Stimulated activated CD4-positive, alpha-beta T cell treated with anti-CD3 and anti-CD28 coated beads, Interleukin-15, amount 100 ng/mL, for 24 hours (primary cell): ENCODE measurements around the gene JAGN1.
"Not testable (repeated sequence)": the region's sequence is repeated elsewhere in the genome, so short reads cannot be mapped to it uniquely, and the experiment has no call there.

Source experiments
- DNase-seq: peaks from one replicate; pipeline ENCODE4 v3.0.0-alpha.2; 2020

JAGN1 gene

DNA sequence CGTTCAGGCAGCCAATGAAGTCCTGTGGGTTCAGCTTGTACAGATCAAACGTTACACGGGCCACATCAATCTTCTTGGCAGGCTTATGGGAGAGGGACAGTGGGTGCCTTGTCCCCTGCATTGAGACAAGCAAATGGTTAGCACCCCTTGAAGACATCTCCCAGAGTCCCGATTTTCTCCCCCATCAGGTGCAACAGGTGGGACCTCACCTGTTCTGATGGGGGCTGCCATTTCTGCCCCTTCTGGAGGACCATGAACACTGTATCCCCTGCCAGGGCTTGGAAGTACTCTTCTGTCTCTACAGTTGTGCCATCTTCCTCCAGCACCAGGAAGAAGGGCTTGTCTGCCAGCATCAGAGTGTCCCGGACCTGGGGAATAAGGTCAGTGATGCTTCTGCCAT, 20.5 kb upstream of the JAGN1 start:
- no peak for DNase-seq

GRCh38 chr3:9870978-9871377, 19.4 kb upstream of the JAGN1 start:
- no peak for DNase-seq

DNA sequence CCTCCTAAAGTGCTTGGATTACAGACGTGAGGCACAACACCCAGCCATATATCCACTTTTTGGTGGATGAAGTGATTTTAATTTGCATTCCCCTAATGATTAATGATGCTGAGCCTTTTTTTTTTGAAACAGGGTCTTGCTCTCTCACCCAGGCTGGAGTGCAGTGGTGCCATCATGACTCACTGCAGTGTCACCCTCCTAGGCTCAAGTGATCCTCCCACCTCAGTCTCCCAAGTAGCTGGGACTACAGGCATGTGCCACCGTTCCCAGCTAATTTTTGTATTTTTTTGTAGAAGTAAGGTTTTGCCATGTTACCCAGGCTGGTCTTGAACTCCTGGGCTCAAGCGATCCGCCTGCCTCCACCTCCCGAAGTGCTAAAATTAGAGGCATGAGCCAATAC, 18.3 kb upstream of the JAGN1 start:
- DNase-seq, result not testable (repeated sequence)

- DNase-seq, result no peak
Measured at GRCh38 chr3:9875448-9875847, 15.0 kb upstream of the JAGN1 start.

DNA sequence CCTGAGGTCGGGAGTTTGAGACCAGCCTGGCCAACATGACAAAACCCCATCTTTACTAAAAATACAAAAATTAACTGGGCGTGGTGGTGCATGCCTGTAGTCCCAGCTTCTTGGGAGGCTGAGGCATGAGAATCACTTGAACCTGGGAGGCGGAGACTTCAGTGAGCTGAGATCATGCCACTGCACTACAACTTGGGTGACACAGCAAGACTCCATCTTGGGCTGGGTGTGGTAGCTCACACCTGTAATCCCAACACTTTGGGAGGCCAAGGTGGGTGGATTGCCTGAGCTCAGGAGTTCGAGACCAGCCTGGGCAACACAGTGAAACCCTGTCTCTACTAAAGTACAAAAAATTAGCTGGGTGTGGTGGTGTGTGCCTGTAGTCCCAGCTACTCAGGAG, 14.2 kb upstream of the JAGN1 start:
- not testable (repeated sequence) for DNase-seq

DNA sequence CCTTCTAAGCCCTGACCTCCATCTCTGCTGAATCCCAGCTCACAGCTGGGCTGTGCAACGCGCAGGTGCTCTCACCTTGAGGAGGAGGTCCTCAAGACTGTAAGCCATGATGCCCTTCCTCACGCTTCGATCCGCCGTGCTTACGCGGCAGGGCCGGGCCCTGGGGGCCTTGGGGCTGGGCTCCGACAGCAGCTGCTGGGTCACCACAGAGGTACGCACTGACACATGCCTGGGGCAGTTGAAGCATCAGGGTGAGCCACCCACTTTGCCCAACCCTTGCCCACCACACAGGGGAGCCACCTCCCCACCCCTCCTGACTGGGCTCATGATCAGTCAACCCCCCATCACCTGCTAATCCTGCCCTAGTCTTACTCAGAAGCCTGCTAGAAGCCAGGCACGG, 13.4 kb upstream of the JAGN1 start:
- DNase-seq, result no peak

GRCh38 chr3:9878700-9879099, 11.7 kb upstream of the JAGN1 start:
- DNase-seq, result no peak

DNA sequence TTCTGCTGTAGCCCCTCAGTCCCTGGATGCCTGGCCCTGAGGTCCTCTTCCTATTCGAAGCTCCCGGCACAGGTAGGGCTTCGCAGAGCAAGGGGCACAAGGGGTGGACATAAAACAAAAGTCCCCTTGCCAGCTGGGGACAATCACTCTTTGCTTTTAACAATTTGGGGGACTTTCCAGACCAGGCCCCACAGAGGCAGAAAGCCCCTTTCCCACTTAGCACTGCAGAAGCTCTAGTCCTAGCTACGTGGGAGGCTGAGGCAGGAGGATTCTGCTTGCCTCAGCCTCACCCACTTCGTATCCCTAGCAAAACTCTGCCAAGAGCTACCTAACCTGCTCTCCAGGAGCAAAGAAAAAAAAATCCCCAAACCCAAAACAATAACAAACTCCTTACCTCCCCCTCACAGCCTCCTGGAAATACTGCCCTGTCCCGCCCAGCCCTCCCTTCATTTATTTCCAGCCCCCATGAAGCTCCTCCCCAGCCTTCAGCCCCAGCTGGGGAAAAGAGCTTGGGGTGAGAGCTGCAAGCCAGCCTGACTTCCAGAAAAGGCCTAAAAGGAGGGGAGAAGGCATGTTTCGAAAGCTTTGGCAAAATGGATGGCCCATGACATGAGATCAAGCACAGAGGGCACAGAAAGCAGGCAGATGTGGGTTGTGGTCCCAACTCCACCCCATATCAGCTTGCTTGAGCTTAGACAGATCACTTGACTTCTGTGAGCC, 10.4 kb upstream of the JAGN1 start, which contains the start of gene CIDEC:
Gene CIDEC (minus strand): TSS at position 424 of the 720 bp plus-strand sequence. CDS start 1,767 bp downstream, outside the sequence.
- no peak for DNase-seq

GRCh38 chr3:9881441-9881840, 9.0 kb upstream of the JAGN1 start:
- DNase-seq, result no peak

- no peak for DNase-seq
Measured at GRCh38 chr3:9883706-9884554, 6.5 kb upstream of the JAGN1 start.

DNA sequence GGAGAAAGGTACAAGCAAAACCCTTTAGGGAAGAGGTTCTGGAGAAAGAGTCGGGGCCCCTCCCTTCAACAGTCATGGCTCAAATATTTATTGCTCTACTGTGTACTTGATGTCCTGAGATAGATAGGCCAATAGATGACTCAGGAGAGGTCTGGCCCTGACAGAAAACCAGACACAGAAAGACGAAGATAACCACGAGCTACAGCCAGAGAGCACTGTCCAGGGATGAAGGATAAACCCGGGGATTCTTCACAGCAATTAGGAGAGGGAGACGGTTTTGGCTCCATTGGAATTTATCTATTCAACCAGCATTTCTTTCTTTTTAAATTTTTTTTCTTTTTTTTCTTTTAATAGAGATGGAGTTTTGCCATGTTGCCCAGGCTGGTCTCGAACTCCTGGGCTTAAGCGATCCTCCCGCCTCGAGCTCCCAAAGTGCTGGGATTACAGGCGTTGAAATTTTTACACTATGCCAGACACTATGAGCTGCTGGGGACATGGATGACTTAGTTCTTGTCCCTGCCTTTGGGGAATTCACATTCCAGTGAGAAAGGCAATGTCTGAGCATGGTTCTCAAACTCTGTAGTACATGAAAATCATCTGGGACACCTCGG, 5.8 kb upstream of the JAGN1 start:
- no peak for DNase-seq

- no peak for DNase-seq
Measured at GRCh38 chr3:9886328-9886727, 4.1 kb upstream of the JAGN1 start.

GRCh38 chr3:9887480-9887879, 2.9 kb upstream of the JAGN1 start:
- no peak for DNase-seq

DNA sequence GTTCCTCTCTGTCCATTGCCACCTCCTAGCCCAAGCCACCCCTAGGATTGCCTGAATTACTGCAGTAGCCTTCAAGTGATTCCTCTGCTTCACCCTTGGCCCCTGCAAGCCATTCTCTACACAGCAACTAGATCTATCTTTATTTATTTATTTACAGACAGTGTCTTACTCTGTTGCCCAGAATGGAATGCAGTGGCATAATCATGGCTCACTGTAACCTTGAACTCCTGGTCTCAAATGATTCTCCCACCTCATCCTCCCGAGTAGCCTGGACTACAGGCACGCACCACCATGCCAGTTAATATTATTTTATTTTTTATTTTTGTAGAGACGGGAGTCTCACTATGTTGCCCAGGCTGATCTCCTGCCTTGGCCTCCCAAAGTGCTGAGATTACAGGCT, 1.9 kb upstream of the JAGN1 start:
- no peak for DNase-seq

DNA sequence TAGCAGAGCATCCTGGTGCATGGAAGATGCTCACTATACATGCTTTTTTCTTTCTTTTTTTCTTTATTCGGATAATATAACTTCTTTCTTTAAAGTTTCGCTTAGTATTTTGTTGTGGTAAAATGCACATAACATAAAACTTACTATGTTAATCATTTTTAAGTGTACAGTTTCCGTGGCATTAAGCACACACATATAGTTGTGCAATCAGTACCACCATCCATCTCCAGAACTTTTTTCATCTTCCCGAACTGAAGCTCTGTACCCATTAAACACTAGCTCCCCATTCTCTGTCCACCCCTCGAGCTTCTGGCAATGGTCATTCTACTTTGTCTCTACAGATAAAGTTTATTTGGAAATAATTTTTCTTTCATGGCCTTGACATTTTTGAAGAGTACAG, 1.0 kb upstream of the JAGN1 start:
- no peak for DNase-seq

DNA sequence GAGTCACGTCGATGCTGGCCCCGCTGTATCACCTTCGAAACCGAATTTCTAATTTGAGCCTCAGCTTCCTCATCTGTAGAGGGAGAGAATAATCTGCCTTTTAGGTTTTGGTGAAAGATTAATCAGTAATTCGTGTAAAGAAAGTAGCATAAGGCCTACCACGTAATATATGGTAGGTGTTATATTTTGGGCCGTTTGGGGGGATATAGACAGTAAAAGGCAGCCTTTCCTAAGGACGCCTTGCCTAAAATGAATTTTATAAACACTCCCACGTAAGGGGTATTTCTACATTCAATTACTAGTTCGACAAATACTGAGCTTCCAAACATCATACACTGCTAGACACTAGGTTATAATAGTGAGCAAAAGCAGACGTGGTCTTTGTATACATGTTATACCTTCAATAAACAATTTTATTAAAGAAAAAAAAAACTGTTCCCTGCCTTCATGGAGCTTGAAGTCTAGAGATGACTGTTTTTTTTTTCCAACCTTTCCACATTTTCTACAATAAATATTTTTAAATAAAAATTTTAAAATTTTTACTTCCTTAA, 737 bp downstream of the JAGN1 start:
- DNase-seq, result no peak

- no peak for DNase-seq
Measured at GRCh38 chr3:9893739-9894138, 3.3 kb downstream of the JAGN1 start.

- not testable (repeated sequence) for DNase-seq
Measured at GRCh38 chr3:9895715-9896114, 5.3 kb downstream of the JAGN1 start.

GRCh38 chr3:9896755-9897407, 6.5 kb downstream of the JAGN1 start:
- not testable (repeated sequence) for DNase-seq

- no peak for DNase-seq
Measured at GRCh38 chr3:9897408-9898372, 7.3 kb downstream of the JAGN1 start.

- no peak for DNase-seq
Measured at GRCh38 chr3:9898467-9899241, 8.2 kb downstream of the JAGN1 start.
